Measurements from ENCODE around the gene CHGA. TPM values are rescaled to one million over a fixed set of nuclear protein-coding genes. Genes with fewer than 3 reads are reported as not detected.

Gene CHGA
- total and polyA plus RNA-seq, 2 of the 8 experiments (the other 6 are each of a cell fraction or from before 2014, with no cell fraction given), result 17.5 to 28.2 TPM

- TF ChIP-seq USF2 (IDR thresholded peaks at IDR 0.05; ENCODE audit: low read length), result no peak
- TF ChIP-seq POU5F1 (IDR thresholded peaks at IDR 0.05; ENCODE audit: low read depth, low read length), result no peak
- TF ChIP-seq CEBPB (IDR thresholded peaks at IDR 0.05; ENCODE audit: low read depth, low read length), result no peak
Measured at GRCh38 chr14:92874962-92875661, 47.8 kb upstream of the CHGA start (continued).

Measured in H1 (cell line).